ENCODE measurements around the gene KLHL29.

The KLHL29 gene

GRCh38 chr2:23505218-23505983 is 120.4 kb downstream of the KLHL29 start:
- no peak overlapping the region for H2AFZ ChIP-seq (ENCODE audit: low read depth, low read length)
- no peak overlapping the region for H3K4me3 ChIP-seq (ENCODE audit: low read depth in 1 of 2, low read length in 2 of 2)
- no peak overlapping the region for H3K9ac ChIP-seq (ENCODE audit: low read depth, low read length)
- DNase-seq (no peak), ATAC-seq (ENCODE audit: insufficient read depth, low read depth) (peak; percentile 44; the same call in 1 of the 3 replicates)
- no peaks in the 10 kb centered on the region for H3K4me1 ChIP-seq (ENCODE audit: insufficient read depth, low read length)
- TF ChIP-seq EZH2 (IDR thresholded peaks at IDR 0.05; ENCODE audit: borderline replicate concordance, low read depth, low read length, severe bottlenecking) = no peak
- TF ChIP-seq, protein P1, sequence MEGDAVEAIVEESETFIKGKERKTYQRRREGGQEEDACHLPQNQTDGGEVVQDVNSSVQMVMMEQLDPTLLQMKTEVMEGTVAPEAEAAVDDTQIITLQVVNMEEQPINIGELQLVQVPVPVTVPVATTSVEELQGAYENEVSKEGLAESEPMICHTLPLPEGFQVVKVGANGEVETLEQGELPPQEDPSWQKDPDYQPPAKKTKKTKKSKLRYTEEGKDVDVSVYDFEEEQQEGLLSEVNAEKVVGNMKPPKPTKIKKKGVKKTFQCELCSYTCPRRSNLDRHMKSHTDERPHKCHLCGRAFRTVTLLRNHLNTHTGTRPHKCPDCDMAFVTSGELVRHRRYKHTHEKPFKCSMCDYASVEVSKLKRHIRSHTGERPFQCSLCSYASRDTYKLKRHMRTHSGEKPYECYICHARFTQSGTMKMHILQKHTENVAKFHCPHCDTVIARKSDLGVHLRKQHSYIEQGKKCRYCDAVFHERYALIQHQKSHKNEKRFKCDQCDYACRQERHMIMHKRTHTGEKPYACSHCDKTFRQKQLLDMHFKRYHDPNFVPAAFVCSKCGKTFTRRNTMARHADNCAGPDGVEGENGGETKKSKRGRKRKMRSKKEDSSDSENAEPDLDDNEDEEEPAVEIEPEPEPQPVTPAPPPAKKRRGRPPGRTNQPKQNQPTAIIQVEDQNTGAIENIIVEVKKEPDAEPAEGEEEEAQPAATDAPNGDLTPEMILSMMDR (IDR thresholded peaks at IDR 0.05; ENCODE audit: borderline replicate concordance, extremely low read depth, low read length, poor library complexity, severe bottlenecking) = peak; percentile 46
- peaks cover 41% of the 10 kb centered on the region; the same call in 1 of the 2 replicates for H4K20me1 ChIP-seq (ENCODE audit: insufficient read depth, low read length)
- H3K9me3 ChIP-seq (ENCODE audit: insufficient read depth, low read length, severe bottlenecking) = no peaks in the 10 kb centered on the region
- H3K27ac ChIP-seq (ENCODE audit: low read length) = no peak overlapping the region
- no peaks in the 10 kb centered on the region for H3K36me3 ChIP-seq (ENCODE audit: insufficient read depth, low read length)
- H3K4me2 ChIP-seq (ENCODE audit: insufficient read depth, low read length) = no peak overlapping the region
- peaks cover 11% of the 10 kb centered on the region for H3K27me3 ChIP-seq (ENCODE audit: insufficient read depth, low read length, poor library complexity)
- H3K79me2 ChIP-seq (ENCODE audit: insufficient read depth, low read length) = no peaks in the 10 kb centered on the region

GRCh38 chr2:23505984-23506380 is 121.0 kb downstream of the KLHL29 start:
- TF ChIP-seq, protein P1 (IDR thresholded peaks at IDR 0.05; ENCODE audit: borderline replicate concordance, extremely low read depth, low read length, poor library complexity, severe bottlenecking) = no peak
- no peak for TF ChIP-seq EZH2 (IDR thresholded peaks at IDR 0.05; ENCODE audit: borderline replicate concordance, low read depth, low read length, severe bottlenecking)
- no peak for ATAC-seq (ENCODE audit: insufficient read depth, low read depth)
- Histone ChIP-seq H3K9me3 (ENCODE audit: insufficient read depth, low read length, severe bottlenecking) (no peaks in the 10 kb centered on the region), H3K27ac (ENCODE audit: low read length) (no peak overlapping the region), H4K20me1 (ENCODE audit: insufficient read depth, low read length) (peaks cover 39% of the 10 kb centered on the region; the same call in 1 of the 2 replicates), H3K36me3 (ENCODE audit: insufficient read depth, low read length) (no peaks in the 10 kb centered on the region), H3K4me3 (ENCODE audit: low read depth in 1 of 2, low read length in 2 of 2) (no peak overlapping the region), H3K79me2 (ENCODE audit: insufficient read depth, low read length) (no peaks in the 10 kb centered on the region), H3K4me2 (ENCODE audit: insufficient read depth, low read length) (no peak overlapping the region), H3K4me1 (ENCODE audit: insufficient read depth, low read length) (no peaks in the 10 kb centered on the region), H2AFZ (ENCODE audit: low read depth, low read length) (no peak overlapping the region), H3K27me3 (ENCODE audit: insufficient read depth, low read length, poor library complexity) (peaks cover 11% of the 10 kb centered on the region), H3K9ac (ENCODE audit: low read depth, low read length) (no peak overlapping the region)
- DNase-seq = no peak

DNA sequence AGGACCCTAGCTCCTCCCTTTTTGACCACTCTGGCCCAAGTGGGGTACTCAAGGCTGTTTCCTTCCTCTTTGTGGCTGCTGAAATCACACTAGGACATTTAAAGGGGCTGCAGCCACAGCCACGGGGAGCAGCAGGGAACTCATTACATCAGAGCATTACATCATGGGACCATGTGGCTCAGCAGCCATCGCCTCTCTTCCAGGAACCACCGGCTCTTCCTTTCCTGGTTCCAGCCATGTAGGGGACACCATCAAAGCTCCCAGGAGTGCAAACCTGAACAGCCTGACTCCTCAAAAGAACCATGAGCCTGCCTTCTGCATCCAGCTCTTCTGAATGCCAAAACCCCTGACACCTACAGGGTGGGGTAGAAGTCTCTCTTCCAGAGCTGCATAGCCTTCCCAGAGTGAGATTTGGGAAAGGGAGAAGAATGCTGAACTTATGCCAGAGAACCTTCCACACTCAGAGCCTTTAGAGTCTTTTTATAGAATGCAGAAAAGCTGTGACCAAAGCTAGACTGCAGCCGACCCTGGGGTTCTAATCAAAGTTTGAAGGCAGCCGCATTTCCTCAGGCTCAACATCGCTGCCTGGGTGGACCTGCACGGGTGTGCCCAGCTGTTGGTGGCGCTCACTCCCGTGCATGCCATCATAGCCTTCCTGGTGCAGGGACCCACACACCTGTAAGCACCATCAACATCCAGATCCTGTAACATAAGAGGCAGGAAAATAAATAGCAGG is 121.7 kb downstream of the KLHL29 start:
- TF ChIP-seq, protein P1 (IDR thresholded peaks at IDR 0.05; ENCODE audit: borderline replicate concordance, extremely low read depth, low read length, poor library complexity, severe bottlenecking) = no peak
- no peak for TF ChIP-seq EZH2 (IDR thresholded peaks at IDR 0.05; ENCODE audit: borderline replicate concordance, low read depth, low read length, severe bottlenecking)
- Histone ChIP-seq H3K4me3 (ENCODE audit: low read depth in 1 of 2, low read length in 2 of 2) (no peak overlapping the region), H2AFZ (ENCODE audit: low read depth, low read length) (no peak overlapping the region), H3K36me3 (ENCODE audit: insufficient read depth, low read length) (no peaks in the 10 kb centered on the region), H3K27ac (ENCODE audit: low read length) (no peak overlapping the region), H3K9ac (ENCODE audit: low read depth, low read length) (no peak overlapping the region), H3K79me2 (ENCODE audit: insufficient read depth, low read length) (no peaks in the 10 kb centered on the region), H4K20me1 (ENCODE audit: insufficient read depth, low read length) (peaks cover 36% of the 10 kb centered on the region), H3K9me3 (ENCODE audit: insufficient read depth, low read length, severe bottlenecking) (no peaks in the 10 kb centered on the region), H3K4me1 (ENCODE audit: insufficient read depth, low read length) (no peaks in the 10 kb centered on the region), H3K27me3 (ENCODE audit: insufficient read depth, low read length, poor library complexity) (peaks cover 11% of the 10 kb centered on the region), H3K4me2 (ENCODE audit: insufficient read depth, low read length) (no peak overlapping the region)
- ATAC-seq (ENCODE audit: insufficient read depth, low read depth) (no peak), DNase-seq (no peak)

Data from DND-41 (cell line).